Chondrocyte (in vitro differentiated cells): ENCODE results near the gene ZBTB46. TPM values are rescaled to one million over a fixed set of nuclear protein-coding genes. Genes with fewer than 3 reads are reported as not detected.

Experiments
- DNase-seq: peaks from one replicate; pipeline ENCODE4 v3.0.0; 2021; ENCODE audit warnings: mixed read lengths, low spot score
- H3K27ac Mint-ChIP-seq: one replicate; pipeline ENCODE4 v1.8.0; 2021; ENCODE audit warnings: mild to moderate bottlenecking, moderate library complexity, mixed read lengths; ENCODE audit not compliant: unreplicated experiment
- H3K27me3 Mint-ChIP-seq: 2 replicates; pipeline ENCODE4 v1.8.0; 2021; ENCODE audit warnings: low read depth, mixed read lengths
- H3K36me3 Mint-ChIP-seq: 2 replicates; pipeline ENCODE4 v1.8.0; 2021; ENCODE audit warnings: low read depth, mixed read lengths
- H3K4me1 Mint-ChIP-seq: 2 replicates; pipeline ENCODE4 v1.8.0; 2021; ENCODE audit warnings: low read depth, mild to moderate bottlenecking, mixed read lengths
- H3K4me3 Mint-ChIP-seq: one replicate; pipeline ENCODE4 v1.8.0; 2021; ENCODE audit warnings: mild to moderate bottlenecking, moderate library complexity, mixed read lengths; ENCODE audit not compliant: unreplicated experiment
- H3K9me3 Mint-ChIP-seq: 2 replicates; pipeline ENCODE4 v1.8.0; 2021; ENCODE audit warnings: low read depth, mixed read lengths
- CTCF ChIP-seq: fragments of 200-600 bp; sonication (generic); IDR thresholded peaks from 2 replicates; pipeline ENCODE4 v1.5.0; 2021; ENCODE audit warnings: antibody characterized with exemption, mild to moderate bottlenecking, moderate library complexity
- total RNA-seq: library from RNA; stranded (reverse); gene quantifications from 3 replicates; pipeline ENCODE4 v1.2.1, GENCODE V29; 2021

ZBTB46 gene
- total RNA-seq, 1 donor from 2014 or later: 6.0 TPM

- peak overlapping the region; percentile 68 for H3K27ac Mint-ChIP-seq
- DNase-seq: no peak
- H3K4me1 Mint-ChIP-seq: peaks cover 15% of the 10 kb centered on the region
- no peak for TF ChIP-seq CTCF
- H3K4me3 Mint-ChIP-seq: no peak overlapping the region
- no peaks in the 10 kb centered on the region for H3K27me3 Mint-ChIP-seq
- H3K36me3 Mint-ChIP-seq: peaks cover 1% of the 10 kb centered on the region
- H3K9me3 Mint-ChIP-seq: no peaks in the 10 kb centered on the region
Observed at GRCh38 chr20:63772781-63773518, 58.1 kb downstream of the ZBTB46 start.

- Mint-ChIP-seq H3K4me3 (no peak overlapping the region), H3K36me3 (peaks cover 4% of the 10 kb centered on the region), H3K27ac (no peak overlapping the region), H3K27me3 (no peaks in the 10 kb centered on the region), H3K9me3 (no peaks in the 10 kb centered on the region), H3K4me1 (peaks cover 15% of the 10 kb centered on the region)
- DNase-seq: no peak
- TF ChIP-seq CTCF: no peak
Observed at GRCh38 chr20:63771046-63771707, 59.9 kb downstream of the ZBTB46 start.

- H3K27me3 Mint-ChIP-seq: no peaks in the 10 kb centered on the region
- peaks cover 10% of the 10 kb centered on the region for H3K4me1 Mint-ChIP-seq
- H3K27ac Mint-ChIP-seq: no peak overlapping the region
- no peak for TF ChIP-seq CTCF
- H3K4me3 Mint-ChIP-seq: no peak overlapping the region
- peaks cover 6% of the 10 kb centered on the region for H3K36me3 Mint-ChIP-seq
- no peaks in the 10 kb centered on the region for H3K9me3 Mint-ChIP-seq
- no peak for DNase-seq
Observed at GRCh38 chr20:63769891-63770474, 61.1 kb downstream of the ZBTB46 start.

GRCh38 chr20:63768591-63769515 is 62.2 kb downstream of the ZBTB46 start:
- no peak for DNase-seq
- H3K27me3 Mint-ChIP-seq: no peaks in the 10 kb centered on the region
- peaks cover 3% of the 10 kb centered on the region for H3K4me1 Mint-ChIP-seq
- no peaks in the 10 kb centered on the region for H3K9me3 Mint-ChIP-seq
- H3K4me3 Mint-ChIP-seq: no peak overlapping the region
- TF ChIP-seq CTCF: no peak
- no peak overlapping the region for H3K27ac Mint-ChIP-seq
- peaks cover 8% of the 10 kb centered on the region for H3K36me3 Mint-ChIP-seq

- no peaks in the 10 kb centered on the region for H3K4me1 Mint-ChIP-seq
- H3K4me3 Mint-ChIP-seq: no peak overlapping the region
- no peak for TF ChIP-seq CTCF
- no peak overlapping the region for H3K27ac Mint-ChIP-seq
- H3K36me3 Mint-ChIP-seq: peaks cover 10% of the 10 kb centered on the region
- no peak for DNase-seq
- H3K27me3 Mint-ChIP-seq: no peaks in the 10 kb centered on the region
- H3K9me3 Mint-ChIP-seq: no peaks in the 10 kb centered on the region
Observed at GRCh38 chr20:63767886-63768285, 63.2 kb downstream of the ZBTB46 start.
